ENCODE data around the gene MAD2L2. TPM values are rescaled to one million over a fixed set of nuclear protein-coding genes. Genes with fewer than 3 reads are reported as not detected.

Gene MAD2L2
- total RNA-seq, 1 donor from 2014 or later: 30.0 TPM

- Histone ChIP-seq H3K36me3 (no peaks in the 10 kb centered on the region), H3K4me1 (no peaks in the 10 kb centered on the region), H3K27me3 (no peaks in the 10 kb centered on the region), H3K27ac (no peak overlapping the region), H3K4me3 (no peak overlapping the region), H3K9me3 (no peaks in the 10 kb centered on the region)
- intact Hi-C loops (cut with DNase I): no loop called here
- DNase-seq (ENCODE audit: extremely low spot score in 2 of 2): no peak
- TF ChIP-seq POLR2A (IDR thresholded peaks at IDR 0.05): no peak
Measured at GRCh38 chr1:11640101-11640500, 40.8 kb downstream of the MAD2L2 start.

- Histone ChIP-seq H3K27ac (no peak overlapping the region), H3K4me3 (no peak overlapping the region), H3K4me1 (no peaks in the 10 kb centered on the region), H3K9me3 (no peaks in the 10 kb centered on the region), H3K27me3 (no peaks in the 10 kb centered on the region), H3K36me3 (no peaks in the 10 kb centered on the region)
- no peak for DNase-seq (ENCODE audit: extremely low spot score in 2 of 2)
- TF ChIP-seq POLR2A (IDR thresholded peaks at IDR 0.05): no peak
- no peak for TF ChIP-seq CTCF (IDR thresholded peaks at IDR 0.05)
- TF ChIP-seq POLR2AphosphoS5 (IDR thresholded peaks at IDR 0.05; ENCODE audit: insufficient read depth in 1 of 2, low read depth in 1 of 2): no peak
- intact Hi-C loops (cut with DNase I): no loop called here
Measured at GRCh38 chr1:11639372-11639771, 41.6 kb downstream of the MAD2L2 start.

GRCh38 chr1:11638121-11638520, 42.8 kb downstream of the MAD2L2 start:
- DNase-seq (ENCODE audit: extremely low spot score in 2 of 2): no peak
- intact Hi-C loops (cut with DNase I): no loop called here
- H3K27me3 ChIP-seq: no peaks in the 10 kb centered on the region
- TF ChIP-seq CTCF (IDR thresholded peaks at IDR 0.05) (no peak), POLR2AphosphoS5 (IDR thresholded peaks at IDR 0.05; ENCODE audit: insufficient read depth in 1 of 2, low read depth in 1 of 2) (no peak), POLR2A (IDR thresholded peaks at IDR 0.05) (no peak)
- H3K27ac ChIP-seq: no peak overlapping the region
- no peaks in the 10 kb centered on the region for H3K9me3 ChIP-seq
- H3K36me3 ChIP-seq: no peaks in the 10 kb centered on the region
- H3K4me1 ChIP-seq: no peaks in the 10 kb centered on the region
- H3K4me3 ChIP-seq: no peak overlapping the region

GRCh38 chr1:11634365-11635192, 46.4 kb downstream of the MAD2L2 start:
- no peak overlapping the region for H3K27ac ChIP-seq
- no peak for DNase-seq (ENCODE audit: extremely low spot score in 2 of 2)
- intact Hi-C loops (cut with DNase I): no loop called here
- TF ChIP-seq POLR2AphosphoS5 (IDR thresholded peaks at IDR 0.05; ENCODE audit: insufficient read depth in 1 of 2, low read depth in 1 of 2): no peak
- TF ChIP-seq POLR2A (IDR thresholded peaks at IDR 0.05): no peak
- TF ChIP-seq CTCF (IDR thresholded peaks at IDR 0.05): no peak
- H3K36me3 ChIP-seq: no peaks in the 10 kb centered on the region
- no peak overlapping the region for H3K4me3 ChIP-seq
- H3K9me3 ChIP-seq: no peaks in the 10 kb centered on the region
- no peaks in the 10 kb centered on the region for H3K4me1 ChIP-seq
- H3K27me3 ChIP-seq: no peaks in the 10 kb centered on the region

- no peak for DNase-seq (ENCODE audit: extremely low spot score in 2 of 2)
- Histone ChIP-seq H3K36me3 (no peaks in the 10 kb centered on the region), H3K4me3 (no peak overlapping the region), H3K27me3 (no peaks in the 10 kb centered on the region), H3K9me3 (no peaks in the 10 kb centered on the region), H3K27ac (no peak overlapping the region), H3K4me1 (no peaks in the 10 kb centered on the region)
- intact Hi-C loops (cut with DNase I): no loop called here
- TF ChIP-seq CTCF (IDR thresholded peaks at IDR 0.05): no peak
Measured at GRCh38 chr1:11629184-11630016, 51.5 kb downstream of the MAD2L2 start.

Measured in vagina (tissue), 2 donors.